GM23338 (cell line): ENCODE results near the gene LRP1-AS. TPM values are rescaled to one million over a fixed set of nuclear protein-coding genes. Genes with fewer than 3 reads are reported as not detected.

ENCODE experiments used
- ATAC-seq: fragments of 200-7000 bp; cut with Tn5 transposase; 3 replicates; pipeline ENCODE4 v1.9.1; 2020
- DNase-seq: peaks from one replicate; pipeline ENCODE4 v3.0.0-alpha.2; 2015; ENCODE audit warnings: low spot score
- H2AFZ ChIP-seq: fragments of 200-600 bp; sonication (generic); 2 replicates; pipeline ENCODE4 v1.8.0; 2016; ENCODE audit warnings: antibody characterized with exemption, mild to moderate bottlenecking, moderate library complexity
- H3F3A ChIP-seq: fragments of 200-600 bp; sonication (generic); replicated peaks from 2 replicates; pipeline ENCODE4 v1.8.0; 2017; ENCODE audit warnings: antibody characterized with exemption, mixed run types, low read depth
- H3K27ac ChIP-seq: fragments of 200-600 bp; sonication (generic); 2 replicates; pipeline ENCODE4 v1.6.1; 2016; ENCODE audit warnings: low read depth
- H3K27me3 ChIP-seq: fragments of 200-600 bp; sonication (generic); 2 replicates; pipeline ENCODE4 v1.8.0; 2016; ENCODE audit warnings: mild to moderate bottlenecking, mixed run types, moderate library complexity; ENCODE audit not compliant: insufficient read depth
- H3K36me3 ChIP-seq: fragments of 200-600 bp; sonication (generic); 2 replicates; pipeline ENCODE4 v1.8.0; 2016; ENCODE audit warnings: mild to moderate bottlenecking; ENCODE audit not compliant: insufficient read depth
- H3K4me1 ChIP-seq: fragments of 200-600 bp; sonication (generic); 2 replicates; pipeline ENCODE4 v1.8.0; 2016; ENCODE audit warnings: mild to moderate bottlenecking, moderate library complexity; ENCODE audit not compliant: insufficient read depth
- H3K4me2 ChIP-seq: fragments of 200-600 bp; sonication (generic); 2 replicates; pipeline ENCODE4 v1.7.1; 2017; ENCODE audit warnings: mixed run types
- H3K4me3 ChIP-seq: fragments of 200-600 bp; sonication (generic); 2 replicates; pipeline ENCODE4 v1.6.1; 2016; ENCODE audit warnings: mixed run types
- H3K79me2 ChIP-seq: fragments of 200-600 bp; sonication (generic); replicated peaks from 2 replicates; pipeline ENCODE4 v1.8.0; 2017; ENCODE audit warnings: mild to moderate bottlenecking; ENCODE audit not compliant: insufficient read depth
- H3K9me2 ChIP-seq: fragments of 200-600 bp; sonication (generic); 2 replicates; pipeline ENCODE4 v1.8.0; 2017; ENCODE audit not compliant: insufficient read depth
- H4K20me1 ChIP-seq: fragments of 200-600 bp; sonication (generic); replicated peaks from 2 replicates; pipeline ENCODE4 v1.8.0; 2017; ENCODE audit warnings: mild to moderate bottlenecking; ENCODE audit not compliant: insufficient read depth
- H3K27ac Mint-ChIP-seq: 2 replicates; pipeline ENCODE4 v1.8.0; 2020; ENCODE audit warnings: inconsistent platforms, mild to moderate bottlenecking, moderate library complexity, mixed read lengths
- H3K27me3 Mint-ChIP-seq: 3 replicates; pipeline ENCODE4 v1.8.0; 2022; ENCODE audit warnings: low read depth, mild to moderate bottlenecking, moderate library complexity, mixed read lengths, inconsistent platforms; ENCODE audit not compliant: insufficient read depth, poor library complexity
- H3K36me3 Mint-ChIP-seq: 3 replicates; pipeline ENCODE4 v1.8.0; 2021; ENCODE audit warnings: low read depth, mild to moderate bottlenecking, inconsistent platforms, moderate library complexity, mixed read lengths
- H3K4me1 Mint-ChIP-seq: 3 replicates; pipeline ENCODE4 v1.8.0; 2020; ENCODE audit warnings: mild to moderate bottlenecking, inconsistent platforms, mixed read lengths
- H3K4me3 Mint-ChIP-seq: 3 replicates; pipeline ENCODE4 v1.8.0; 2021; ENCODE audit warnings: moderate library complexity, mild to moderate bottlenecking, inconsistent platforms, mixed read lengths
- H3K9me3 Mint-ChIP-seq: 3 replicates; pipeline ENCODE4 v1.8.0; 2020; ENCODE audit warnings: moderate library complexity, mild to moderate bottlenecking, inconsistent platforms, mixed read lengths
- CREB1 ChIP-seq: fragments of 250-450 bp; sonication (Bioruptor Pico); IDR thresholded peaks from 2 replicates; pipeline ENCODE4 v1.5.0; 2020; ENCODE audit warnings: low read depth, mild to moderate bottlenecking, moderate library complexity
- EZH2phosphoT487 ChIP-seq: fragments of 200-600 bp; sonication (generic); IDR thresholded peaks from one replicate; pipeline ENCODE4 v1.8.1; 2018; ENCODE audit warnings: antibody characterized with exemption; ENCODE audit not compliant: unreplicated experiment
- NANOG ChIP-seq: IDR thresholded peaks from 2 replicates; pipeline ENCODE4 v1.6.1; 2016; ENCODE audit warnings: antibody characterized with exemption, borderline replicate concordance
- POLR2AphosphoS5 ChIP-seq: IDR thresholded peaks from 2 replicates; pipeline ENCODE4 v1.6.1; 2016; ENCODE audit warnings: antibody characterized with exemption, low read depth
- STAT1 ChIP-seq: IDR thresholded peaks from one replicate; pipeline ENCODE4 v1.6.1; 2016; ENCODE audit warnings: antibody characterized with exemption; ENCODE audit not compliant: unreplicated experiment
- ZNF114 ChIP-seq: fragments of 250-450 bp; sonication (Bioruptor Pico); IDR thresholded peaks from 2 replicates; pipeline ENCODE4 v1.5.0; 2020; ENCODE audit warnings: mild to moderate bottlenecking, moderate library complexity
- ZNF331 ChIP-seq: fragments of 250-450 bp; sonication (Bioruptor Pico); IDR thresholded peaks from 2 replicates; pipeline ENCODE4 v1.5.0; 2020; ENCODE audit warnings: low read depth, mild to moderate bottlenecking, moderate library complexity
- ZNF462 ChIP-seq: fragments of 250-450 bp; sonication (Bioruptor Pico); IDR thresholded peaks from 2 replicates; pipeline ENCODE4 v1.5.0; 2020; ENCODE audit warnings: mild to moderate bottlenecking, moderate library complexity
- polyA plus RNA-seq: library from polyadenylated mRNA; unstranded; fragments of >200 nt; fragmentation: Nextera tagmentation; extraction: Ambion mirVana; gene quantifications from 2 replicates; pipeline ENCODE4 v1.2.1, GENCODE V29; 2016
- total RNA-seq: library from RNA; depleted of rRNA; stranded (reverse); fragments of >200 nt; shearing (Covaris generic); gene quantifications from 2 replicates; pipeline ENCODE4 v1.2.3, GENCODE V29; 2014

Gene LRP1-AS
- total and polyA plus RNA-seq, 2 experiments from 2014 or later: 0.86 TPM; not detected in 1

GRCh38 chr12:57106021-57106708 is 41.3 kb downstream of the LRP1-AS start (continued):
- TF ChIP-seq ZNF462 (CRISPR knock-in tag) (no peak), STAT1 (no peak)

GRCh38 chr12:57105011-57105753 is 42.2 kb downstream of the LRP1-AS start:
- H3K4me1 ChIP-seq: peaks cover 9% of the 10 kb centered on the region
- H3K27me3 Mint-ChIP-seq: peaks cover 5% of the 10 kb centered on the region
- no peak overlapping the region for H2AFZ ChIP-seq
- H4K20me1 ChIP-seq: no peaks in the 10 kb centered on the region
- no peaks in the 10 kb centered on the region for H3F3A ChIP-seq
- H3K4me1 Mint-ChIP-seq: peaks cover 11% of the 10 kb centered on the region
- peaks cover 32% of the 10 kb centered on the region for H3K36me3 Mint-ChIP-seq
- H3K27me3 ChIP-seq: no peaks in the 10 kb centered on the region
- peaks cover 9% of the 10 kb centered on the region for H3K79me2 ChIP-seq
- no peaks in the 10 kb centered on the region for H3K9me3 Mint-ChIP-seq
- ATAC-seq: no peak
- H3K4me3 Mint-ChIP-seq: no peak overlapping the region
- H3K27ac Mint-ChIP-seq: no peak overlapping the region
- H3K4me3 ChIP-seq: no peak overlapping the region
- H3K27ac ChIP-seq: no peak overlapping the region
- H3K36me3 ChIP-seq: no peaks in the 10 kb centered on the region
- DNase-seq: no peak
- no peak overlapping the region for H3K4me2 ChIP-seq
- H3K9me2 ChIP-seq: no peaks in the 10 kb centered on the region
- TF ChIP-seq POLR2AphosphoS5 (no peak), EZH2phosphoT487 (no peak), ZNF114 (CRISPR knock-in tag) (no peak), ZNF462 (CRISPR knock-in tag) (no peak), CREB1 (CRISPR knock-in tag) (no peak), NANOG (no peak), ZNF331 (CRISPR knock-in tag) (no peak)
